ENCODE measurements around the gene IDH2.
A peak's percentile ranks its signal among the peaks of the same experiment; 100 is the strongest.

IDH2 gene

DNA sequence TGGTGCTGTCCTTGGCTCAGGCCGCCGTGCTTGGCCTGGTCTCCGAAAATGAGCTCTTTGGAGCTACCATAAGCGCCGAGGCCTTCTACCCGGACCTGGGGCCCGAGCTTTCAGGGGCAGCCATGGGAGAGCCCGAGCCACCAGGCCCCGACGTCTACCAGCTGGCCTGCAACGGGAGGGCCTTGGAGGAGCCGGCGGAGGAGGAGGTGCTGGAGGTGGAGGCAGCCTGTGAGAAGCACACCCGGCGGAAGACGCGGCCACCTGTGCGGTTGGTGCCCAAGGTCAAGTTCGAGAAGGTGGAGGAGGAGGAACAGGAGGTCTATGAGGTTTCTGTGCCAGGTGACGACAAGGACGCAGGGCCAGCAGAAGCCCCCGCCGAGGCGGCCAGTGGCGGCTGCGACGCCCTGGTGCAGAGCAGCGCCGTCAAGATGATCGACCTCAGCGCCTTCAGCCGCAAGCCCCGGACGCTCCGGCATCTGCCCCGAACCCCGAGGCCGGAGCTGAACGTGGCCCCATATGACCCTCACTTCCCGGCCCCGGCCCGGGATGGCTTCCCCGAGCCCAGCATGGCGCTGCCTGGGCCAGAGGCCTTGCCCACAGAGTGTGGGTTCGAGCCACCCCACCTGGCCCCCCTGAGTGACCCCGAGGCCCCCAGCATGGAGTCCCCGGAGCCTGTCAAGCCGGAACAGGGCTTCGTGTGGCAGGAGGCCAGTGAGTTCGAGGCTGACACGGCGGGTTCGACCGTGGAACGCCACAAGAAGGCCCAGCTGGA lies 34.9 kb downstream of the IDH2 start:
- DNase-seq (ENCODE audit: low read depth): no peak
- TF ChIP-seq MYC (IDR thresholded peaks at IDR 0.05; ENCODE audit: low read depth, low read length) (no peak), CTCF (IDR thresholded peaks at IDR 0.05; ENCODE audit: low read depth, low read length) (no peak), POLR2A (IDR thresholded peaks at IDR 0.05; ENCODE audit: extremely low read depth, insufficient read length) (no peak)
- TF ChIP-seq, protein P1, sequence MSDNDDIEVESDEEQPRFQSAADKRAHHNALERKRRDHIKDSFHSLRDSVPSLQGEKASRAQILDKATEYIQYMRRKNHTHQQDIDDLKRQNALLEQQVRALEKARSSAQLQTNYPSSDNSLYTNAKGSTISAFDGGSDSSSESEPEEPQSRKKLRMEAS (IDR thresholded peaks at IDR 0.05; ENCODE audit: low read depth, low read length): no peak
- H3K4me3 ChIP-seq (ENCODE audit: low read depth, low read length): no peak overlapping the region

DNA sequence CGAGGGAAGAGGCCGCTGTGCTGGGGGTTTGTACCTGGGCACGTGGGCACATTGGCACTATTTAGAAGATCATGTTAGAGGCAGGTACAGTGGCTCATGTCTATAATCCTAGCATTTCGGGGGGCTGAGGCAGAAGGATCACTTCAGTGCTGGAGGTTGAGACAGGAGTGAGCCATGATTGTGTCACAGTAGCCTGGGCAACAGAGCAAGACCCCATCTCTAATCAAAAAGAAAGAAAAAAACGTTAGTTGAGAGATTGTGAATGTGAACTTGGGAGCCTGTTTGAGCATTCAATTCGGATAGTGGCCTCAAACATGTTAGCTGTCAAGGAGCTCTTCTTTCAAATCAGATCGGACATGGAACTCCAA lies 36.6 kb downstream of the IDH2 start:
- no peak overlapping the region for H3K4me3 ChIP-seq (ENCODE audit: low read depth, low read length)
- DNase-seq (ENCODE audit: low read depth): no peak
- TF ChIP-seq MYC (IDR thresholded peaks at IDR 0.05; ENCODE audit: low read depth, low read length) (no peak), CTCF (IDR thresholded peaks at IDR 0.05; ENCODE audit: low read depth, low read length) (no peak), POLR2A (IDR thresholded peaks at IDR 0.05; ENCODE audit: extremely low read depth, insufficient read length) (no peak)
- TF ChIP-seq, protein P1 (IDR thresholded peaks at IDR 0.05; ENCODE audit: low read depth, low read length): no peak

- TF ChIP-seq CTCF (IDR thresholded peaks at IDR 0.05; ENCODE audit: low read depth, low read length): no peak
- TF ChIP-seq, protein P1 (IDR thresholded peaks at IDR 0.05; ENCODE audit: low read depth, low read length): no peak
- TF ChIP-seq POLR2A (IDR thresholded peaks at IDR 0.05; ENCODE audit: extremely low read depth, insufficient read length): no peak
- no peak for TF ChIP-seq MYC (IDR thresholded peaks at IDR 0.05; ENCODE audit: low read depth, low read length)
- DNase-seq (ENCODE audit: low read depth): peak; percentile 77
- H3K4me3 ChIP-seq (ENCODE audit: low read depth, low read length): no peak overlapping the region
Measured at GRCh38 chr15:90064911-90065681, 37.2 kb downstream of the IDH2 start.

DNA sequence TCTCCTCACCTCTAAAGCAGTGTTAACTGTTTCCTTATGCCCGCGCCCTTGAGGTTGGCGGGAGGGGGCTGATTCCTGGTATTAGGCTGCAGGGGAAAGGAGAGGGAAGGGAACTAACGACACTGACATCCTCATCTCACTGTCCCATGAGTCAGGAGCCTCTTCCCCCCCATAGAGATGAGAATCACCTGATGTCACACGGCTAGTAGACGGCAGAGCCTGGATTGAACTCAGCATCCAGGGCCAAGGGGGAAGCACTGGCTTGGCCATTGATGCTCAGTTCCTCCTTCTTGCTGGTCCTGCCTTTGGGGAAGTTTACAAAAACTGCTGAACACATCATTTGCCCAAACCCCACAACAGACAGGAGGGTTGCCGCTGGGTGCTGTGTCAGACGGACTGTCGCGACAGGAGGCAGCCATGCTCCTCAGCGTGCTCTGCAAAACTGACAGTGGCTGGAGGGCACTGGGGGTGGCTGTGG lies 38.5 kb downstream of the IDH2 start:
- H3K4me3 ChIP-seq (ENCODE audit: low read depth, low read length): no peak overlapping the region
- peak; percentile 81 for DNase-seq (ENCODE audit: low read depth)
- TF ChIP-seq POLR2A (IDR thresholded peaks at IDR 0.05; ENCODE audit: extremely low read depth, insufficient read length): no peak
- no peak; the same call in 1 of the 2 replicates for TF ChIP-seq MYC (IDR thresholded peaks at IDR 0.05; ENCODE audit: low read depth, low read length)
- no peak for TF ChIP-seq CTCF (IDR thresholded peaks at IDR 0.05; ENCODE audit: low read depth, low read length)
- TF ChIP-seq, protein P1 (IDR thresholded peaks at IDR 0.05; ENCODE audit: low read depth, low read length): no peak

DNA sequence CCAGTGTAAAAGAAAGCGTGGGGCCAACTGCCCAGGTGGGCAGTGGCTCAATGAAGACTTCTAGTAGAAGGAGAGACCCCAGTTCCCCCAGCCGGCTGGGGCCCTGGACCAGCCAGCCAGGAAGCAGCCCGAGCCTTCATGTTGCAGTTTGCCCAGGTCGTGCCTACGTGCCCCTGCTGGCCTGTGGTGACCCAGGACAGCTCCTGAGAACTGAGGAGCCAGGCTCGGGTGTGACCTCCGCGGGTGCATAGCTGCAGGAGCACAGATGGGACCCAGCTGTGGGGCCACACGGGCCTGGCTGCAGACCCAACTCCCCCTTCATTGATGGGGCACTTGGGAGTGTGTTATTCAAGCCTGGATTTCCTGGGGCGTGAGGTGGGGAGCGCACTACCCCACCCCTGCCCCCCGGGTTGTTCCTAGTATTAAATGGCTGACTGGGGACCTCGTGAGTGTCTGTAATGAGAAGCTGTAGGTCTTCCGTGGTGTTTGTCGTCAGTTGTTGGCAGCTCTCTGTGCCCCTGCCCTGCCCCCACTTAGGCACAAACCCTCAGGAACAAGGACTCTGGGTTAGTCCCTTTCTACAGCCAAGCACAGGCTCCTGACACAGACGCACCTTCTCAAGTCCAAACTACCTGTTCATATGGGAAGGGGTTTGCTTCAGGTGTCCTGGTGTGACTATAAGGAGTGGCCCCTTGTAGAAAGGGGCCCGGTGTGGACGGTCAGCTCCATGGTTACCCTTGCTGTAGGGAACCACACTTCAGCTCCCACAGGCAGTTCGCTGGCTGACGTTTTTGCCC lies 39.1 kb downstream of the IDH2 start:
- TF ChIP-seq MYC (IDR thresholded peaks at IDR 0.05; ENCODE audit: low read depth, low read length): no peak
- no peak for TF ChIP-seq CTCF (IDR thresholded peaks at IDR 0.05; ENCODE audit: low read depth, low read length)
- TF ChIP-seq, protein P1 (IDR thresholded peaks at IDR 0.05; ENCODE audit: low read depth, low read length): no peak
- TF ChIP-seq POLR2A (IDR thresholded peaks at IDR 0.05; ENCODE audit: extremely low read depth, insufficient read length): no peak
- no peak for DNase-seq (ENCODE audit: low read depth)
- no peak overlapping the region for H3K4me3 ChIP-seq (ENCODE audit: low read depth, low read length)

All from NB4 (cell line).